ENCODE data around the gene MYF5.
"Not testable (repeated sequence)": the region's sequence is repeated elsewhere in the genome, so short reads cannot be mapped to it uniquely, and the experiment has no call there.

MYF5 gene

DNA sequence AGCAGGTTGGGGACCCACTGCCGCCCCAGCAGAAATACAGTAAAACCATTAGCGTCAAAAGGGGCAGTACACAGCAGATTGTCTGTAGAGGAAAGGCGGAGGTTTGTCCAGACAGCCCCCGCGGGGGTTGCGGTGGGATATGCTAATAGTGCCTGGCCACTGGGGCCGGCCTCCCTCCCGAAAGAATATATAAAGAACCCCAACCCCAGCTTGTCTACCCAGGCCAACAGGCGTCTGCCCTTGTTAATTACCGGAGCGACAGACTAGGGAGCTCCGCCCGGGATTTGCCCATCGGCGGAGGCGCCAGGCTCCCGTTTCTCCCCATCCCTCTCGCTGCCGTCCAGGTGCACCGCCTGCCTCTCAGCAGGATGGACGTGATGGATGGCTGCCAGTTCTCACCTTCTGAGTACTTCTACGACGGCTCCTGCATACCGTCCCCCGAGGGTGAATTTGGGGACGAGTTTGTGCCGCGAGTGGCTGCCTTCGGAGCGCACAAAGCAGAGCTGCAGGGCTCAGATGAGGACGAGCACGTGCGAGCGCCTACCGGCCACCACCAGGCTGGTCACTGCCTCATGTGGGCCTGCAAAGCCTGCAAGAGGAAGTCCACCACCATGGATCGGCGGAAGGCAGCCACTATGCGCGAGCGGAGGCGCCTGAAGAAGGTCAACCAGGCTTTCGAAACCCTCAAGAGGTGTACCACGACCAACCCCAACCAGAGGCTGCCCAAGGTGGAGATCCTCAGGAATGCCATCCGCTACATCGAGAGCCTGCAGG lies at the start of gene MYF5:
Gene MYF5 (plus strand): TSS at position 217 of the 774 bp plus-strand sequence. CDS start 152 bp downstream, at position 369.
- Histone ChIP-seq H3K27me3 (replicated peaks; ENCODE audit: control insufficient read depth, insufficient read depth, low read length) (no peaks in the 10 kb centered on the region), H3K4me3 (replicated peaks; ENCODE audit: low read depth, low read length) (no peak within 1 kb of the TSS), H3K36me3 (ENCODE audit: control insufficient read depth, insufficient read depth, low read length) (no peaks in the 10 kb centered on the region)
- TF ChIP-seq, protein P1, sequence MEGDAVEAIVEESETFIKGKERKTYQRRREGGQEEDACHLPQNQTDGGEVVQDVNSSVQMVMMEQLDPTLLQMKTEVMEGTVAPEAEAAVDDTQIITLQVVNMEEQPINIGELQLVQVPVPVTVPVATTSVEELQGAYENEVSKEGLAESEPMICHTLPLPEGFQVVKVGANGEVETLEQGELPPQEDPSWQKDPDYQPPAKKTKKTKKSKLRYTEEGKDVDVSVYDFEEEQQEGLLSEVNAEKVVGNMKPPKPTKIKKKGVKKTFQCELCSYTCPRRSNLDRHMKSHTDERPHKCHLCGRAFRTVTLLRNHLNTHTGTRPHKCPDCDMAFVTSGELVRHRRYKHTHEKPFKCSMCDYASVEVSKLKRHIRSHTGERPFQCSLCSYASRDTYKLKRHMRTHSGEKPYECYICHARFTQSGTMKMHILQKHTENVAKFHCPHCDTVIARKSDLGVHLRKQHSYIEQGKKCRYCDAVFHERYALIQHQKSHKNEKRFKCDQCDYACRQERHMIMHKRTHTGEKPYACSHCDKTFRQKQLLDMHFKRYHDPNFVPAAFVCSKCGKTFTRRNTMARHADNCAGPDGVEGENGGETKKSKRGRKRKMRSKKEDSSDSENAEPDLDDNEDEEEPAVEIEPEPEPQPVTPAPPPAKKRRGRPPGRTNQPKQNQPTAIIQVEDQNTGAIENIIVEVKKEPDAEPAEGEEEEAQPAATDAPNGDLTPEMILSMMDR (IDR thresholded peaks at IDR 0.05; ENCODE audit: insufficient read depth, low read length, poor library complexity, severe bottlenecking) = no peak
- DNase-seq (ENCODE audit: extremely low read depth, insufficient read length) = no peak

DNA sequence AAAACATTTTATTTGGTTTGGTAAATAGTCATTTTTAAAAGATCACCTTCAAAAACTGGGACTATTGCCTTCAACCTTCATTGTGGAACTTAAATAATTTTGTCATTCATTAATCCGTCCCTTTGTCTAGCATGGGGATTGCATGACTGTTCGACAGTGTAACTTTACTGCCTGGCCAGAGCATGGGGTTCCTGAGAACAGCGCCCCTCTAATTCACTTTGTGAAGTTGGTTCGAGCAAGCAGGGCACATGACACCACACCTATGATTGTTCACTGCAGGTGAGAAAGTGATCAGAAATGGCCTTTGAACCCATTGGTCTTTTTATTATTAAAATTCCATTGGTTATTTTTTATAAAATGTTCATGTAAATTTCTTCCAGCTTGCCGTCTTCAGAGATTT lies 46.5 kb upstream of the MYF5 start:
- no peak for DNase-seq (ENCODE audit: extremely low read depth, insufficient read length)
- Histone ChIP-seq H3K36me3 (ENCODE audit: control insufficient read depth, insufficient read depth, low read length) (no peaks in the 10 kb centered on the region), H3K27me3 (replicated peaks; ENCODE audit: control insufficient read depth, insufficient read depth, low read length) (no peaks in the 10 kb centered on the region), H3K4me3 (replicated peaks; ENCODE audit: low read depth, low read length) (no peak overlapping the region)
- TF ChIP-seq, protein P1 (IDR thresholded peaks at IDR 0.05; ENCODE audit: insufficient read depth, low read length, poor library complexity, severe bottlenecking) = no peak

DNA sequence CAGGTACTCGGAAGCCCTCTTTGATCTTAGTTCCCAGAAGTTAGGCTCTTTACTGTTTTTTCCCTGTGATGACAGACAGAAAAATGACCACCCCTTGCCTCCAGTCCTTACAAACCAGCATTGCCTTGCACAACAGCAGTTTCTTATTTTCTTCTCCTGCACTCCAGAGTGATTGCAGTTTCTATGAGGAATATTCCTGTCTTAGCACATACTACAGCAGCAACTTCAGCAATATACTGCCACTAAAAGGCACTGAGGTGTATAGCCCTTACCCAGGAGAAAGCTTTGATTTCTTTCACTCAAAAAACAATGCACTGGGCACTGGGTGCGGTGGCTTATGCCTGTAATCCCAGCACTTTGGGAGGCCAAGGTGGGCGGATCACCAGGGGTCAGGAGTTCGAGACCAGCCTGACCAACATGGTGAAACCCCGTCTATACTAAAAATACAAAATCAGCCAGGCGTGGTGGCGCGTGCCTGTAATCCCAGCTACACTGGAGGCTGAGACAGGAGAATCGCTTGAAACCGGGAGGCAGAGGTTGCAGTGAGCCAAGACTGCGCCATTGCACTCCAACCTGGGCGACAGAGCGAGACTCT lies 40.6 kb upstream of the MYF5 start:
- not testable (repeated sequence) for H3K36me3 ChIP-seq (ENCODE audit: control insufficient read depth, insufficient read depth, low read length); H3K27me3 ChIP-seq (replicated peaks; ENCODE audit: control insufficient read depth, insufficient read depth, low read length); H3K4me3 ChIP-seq (replicated peaks; ENCODE audit: low read depth, low read length); DNase-seq (ENCODE audit: extremely low read depth, insufficient read length)

- TF ChIP-seq, protein P1 (IDR thresholded peaks at IDR 0.05; ENCODE audit: insufficient read depth, low read length, poor library complexity, severe bottlenecking) = no peak
- H3K4me3 ChIP-seq (replicated peaks; ENCODE audit: low read depth, low read length) = no peak overlapping the region
- H3K27me3 ChIP-seq (replicated peaks; ENCODE audit: control insufficient read depth, insufficient read depth, low read length) = no peaks in the 10 kb centered on the region
- H3K36me3 ChIP-seq (ENCODE audit: control insufficient read depth, insufficient read depth, low read length) = no peaks in the 10 kb centered on the region
- DNase-seq (ENCODE audit: extremely low read depth, insufficient read length) = no peak
Measured at GRCh38 chr12:80676856-80677255, 39.9 kb upstream of the MYF5 start.

- DNase-seq (ENCODE audit: extremely low read depth, insufficient read length) = no peak
- no peaks in the 10 kb centered on the region for H3K27me3 ChIP-seq (replicated peaks; ENCODE audit: control insufficient read depth, insufficient read depth, low read length)
- TF ChIP-seq, protein P1 (IDR thresholded peaks at IDR 0.05; ENCODE audit: insufficient read depth, low read length, poor library complexity, severe bottlenecking) = no peak
- no peak overlapping the region for H3K4me3 ChIP-seq (replicated peaks; ENCODE audit: low read depth, low read length)
- no peaks in the 10 kb centered on the region for H3K36me3 ChIP-seq (ENCODE audit: control insufficient read depth, insufficient read depth, low read length)
Measured at GRCh38 chr12:80677994-80678393, 38.7 kb upstream of the MYF5 start.

DNA sequence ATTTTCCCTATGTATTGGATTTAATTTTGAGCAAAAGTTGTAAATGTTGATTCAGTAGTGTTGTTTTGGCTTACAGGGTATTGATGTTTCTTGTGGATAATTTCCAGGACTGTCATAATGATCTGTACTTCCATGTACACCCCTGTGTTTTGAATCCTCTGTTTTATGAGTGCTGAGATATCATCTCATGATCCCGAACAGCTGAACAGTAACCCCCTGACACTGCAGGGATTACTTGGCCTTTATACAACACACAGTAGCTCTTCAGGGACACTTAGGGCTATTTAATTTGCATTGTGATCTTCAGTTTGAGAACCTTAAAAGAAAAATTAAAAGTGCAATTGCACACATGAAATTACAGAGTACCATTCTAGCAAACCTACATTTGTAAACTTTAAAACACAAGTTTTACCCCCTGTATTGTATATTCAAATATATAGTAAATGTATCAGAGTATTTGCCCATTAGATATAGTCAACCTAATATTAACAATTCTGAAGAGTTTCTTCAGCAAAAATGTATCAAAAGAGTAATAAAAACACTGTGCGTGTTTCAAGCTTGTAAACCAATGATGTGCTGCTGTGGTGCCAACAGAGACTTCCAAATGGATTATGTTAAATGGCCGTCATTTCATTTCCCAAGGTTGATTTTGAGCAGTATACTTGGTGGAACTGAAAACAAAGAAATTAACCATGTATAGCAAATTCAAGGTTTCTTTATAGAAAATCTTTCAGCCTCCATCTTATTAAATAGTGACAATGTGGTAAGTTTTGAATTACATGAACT lies 37.2 kb upstream of the MYF5 start:
- TF ChIP-seq, protein P1 (IDR thresholded peaks at IDR 0.05; ENCODE audit: insufficient read depth, low read length, poor library complexity, severe bottlenecking) = no peak
- Histone ChIP-seq H3K36me3 (ENCODE audit: control insufficient read depth, insufficient read depth, low read length) (no peaks in the 10 kb centered on the region), H3K27me3 (replicated peaks; ENCODE audit: control insufficient read depth, insufficient read depth, low read length) (no peaks in the 10 kb centered on the region), H3K4me3 (replicated peaks; ENCODE audit: low read depth, low read length) (no peak overlapping the region)
- no peak for DNase-seq (ENCODE audit: extremely low read depth, insufficient read length)

All from GM06990 (cell line).